ENCODE measurements around the gene CTBP2. TPM values are rescaled to one million over a fixed set of nuclear protein-coding genes. Genes with fewer than 3 reads are reported as not detected.

The CTBP2 gene
- total and polyA plus RNA-seq, 10 of the 15 experiments (the other 5 are each of a cell fraction or from before 2014, with no cell fraction given), result 0.02 to 0.72 (median 0.06) TPM; not detected in 2

DNA sequence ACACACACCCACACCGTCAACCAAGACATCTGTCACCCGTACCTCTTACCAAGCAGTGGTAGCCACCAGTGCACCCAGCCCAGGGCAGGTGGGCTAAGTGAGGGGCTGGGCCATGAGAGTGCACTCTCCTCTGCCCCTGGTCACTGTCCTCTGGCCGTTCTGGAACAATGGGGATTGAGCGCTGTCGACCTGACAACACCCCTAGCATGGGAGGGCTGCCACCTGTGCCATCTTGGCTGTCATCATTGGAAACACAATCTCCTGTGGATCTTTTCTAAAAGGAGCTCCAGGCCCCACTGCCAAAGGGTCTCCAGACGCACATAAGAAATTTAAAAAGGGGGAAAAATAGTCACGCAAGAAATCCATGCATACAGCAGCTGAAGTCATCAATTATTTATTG lies 80.1 kb downstream of the CTBP2 start:
- CTCF ChIA-PET, result interaction anchor here (0.8 kb wide), 1 partner anchor 263 kb away, joined by 3 read pairs; no protein-coding TSS in a partner anchor
- in situ Hi-C loops (cut with MboI) (no loop called here), intact Hi-C loops (cut with micrococcal nuclease; ENCODE audit: unreplicated experiment) (no loop called here)
- Histone ChIP-seq H4K20me1 (ENCODE audit: control insufficient read depth, insufficient read depth) (no peaks in the 10 kb centered on the region), H3K27me3 (replicated peaks in 1 of 2; ENCODE audit: control insufficient read depth in 2 of 2, insufficient read depth in 2 of 2, low read length in 1 of 2) (peaks cover 2 to 4% of the 10 kb centered on the region in 2 experiments; a peak in 2 of 4 replicates), H3K27ac (ENCODE audit: control insufficient read depth, insufficient read depth) (no peak overlapping the region), H2AFZ (ENCODE audit: control insufficient read depth, low read depth, low read length) (no peak overlapping the region), H3K4me2 (ENCODE audit: control insufficient read depth, insufficient read depth) (no peak overlapping the region), H3K36me3 (ENCODE audit: control insufficient read depth in 2 of 2, insufficient read depth in 2 of 2, low read length in 1 of 2) (no peaks in the 10 kb centered on the region), H3K9ac (ENCODE audit: control insufficient read depth, insufficient read depth, low read length) (no peak overlapping the region), H3K4me1 (ENCODE audit: control insufficient read depth, insufficient read depth, low read length) (no peaks in the 10 kb centered on the region), H3K9me3 (replicated peaks; ENCODE audit: control insufficient read depth, insufficient read depth, low read length) (no peaks in the 10 kb centered on the region; the same call in 2 of the 3 replicates), H3K79me2 (ENCODE audit: control insufficient read depth, insufficient read depth, low read length) (no peaks in the 10 kb centered on the region), H3K4me3 (no peak overlapping the region)
- RAD21 ChIA-PET (ENCODE audit: unreplicated experiment), result no interaction called here
- FAIRE-seq (no peak), ATAC-seq (no peak), DNase-seq (ENCODE audit: low read depth, low spot score) (no peak)
- BruUV-seq (replicated peaks), result no TSS peak
- POLR2A ChIA-PET, result no interaction called here
- TF ChIP-seq NFYB (IDR thresholded peaks at IDR 0.05; ENCODE audit: insufficient read depth, low read depth, low read length) (no peak), ZNF384 (IDR thresholded peaks at IDR 0.05; ENCODE audit: borderline replicate concordance, low read depth, low read length) (no peak), CBX5 (IDR thresholded peaks at IDR 0.05; ENCODE audit: low read depth) (no peak), FOS (IDR thresholded peaks at IDR 0.05; ENCODE audit: borderline replicate concordance, extremely low read depth, insufficient read length) (no peak), NR2C2 (IDR thresholded peaks at IDR 0.05; ENCODE audit: borderline replicate concordance, control insufficient read depth, insufficient read length, low read depth) (no peak), CEBPZ (IDR thresholded peaks at IDR 0.05; ENCODE audit: low read depth, low read length) (no peak), RELB (IDR thresholded peaks at IDR 0.05; ENCODE audit: low read depth) (no peak), IRF3 (IDR thresholded peaks at IDR 0.05) (no peak), ZNF622 (IDR thresholded peaks at IDR 0.05) (no peak), PML (IDR thresholded peaks at IDR 0.05; ENCODE audit: low read length) (no peak), TARDBP (IDR thresholded peaks at IDR 0.05; ENCODE audit: borderline replicate concordance) (no peak), TCF3 (IDR thresholded peaks at IDR 0.05; ENCODE audit: borderline replicate concordance, insufficient read depth, low read depth, low read length) (no peak), RAD51 (IDR thresholded peaks at IDR 0.05) (no peak)
- TF ChIP-seq, protein P1, sequence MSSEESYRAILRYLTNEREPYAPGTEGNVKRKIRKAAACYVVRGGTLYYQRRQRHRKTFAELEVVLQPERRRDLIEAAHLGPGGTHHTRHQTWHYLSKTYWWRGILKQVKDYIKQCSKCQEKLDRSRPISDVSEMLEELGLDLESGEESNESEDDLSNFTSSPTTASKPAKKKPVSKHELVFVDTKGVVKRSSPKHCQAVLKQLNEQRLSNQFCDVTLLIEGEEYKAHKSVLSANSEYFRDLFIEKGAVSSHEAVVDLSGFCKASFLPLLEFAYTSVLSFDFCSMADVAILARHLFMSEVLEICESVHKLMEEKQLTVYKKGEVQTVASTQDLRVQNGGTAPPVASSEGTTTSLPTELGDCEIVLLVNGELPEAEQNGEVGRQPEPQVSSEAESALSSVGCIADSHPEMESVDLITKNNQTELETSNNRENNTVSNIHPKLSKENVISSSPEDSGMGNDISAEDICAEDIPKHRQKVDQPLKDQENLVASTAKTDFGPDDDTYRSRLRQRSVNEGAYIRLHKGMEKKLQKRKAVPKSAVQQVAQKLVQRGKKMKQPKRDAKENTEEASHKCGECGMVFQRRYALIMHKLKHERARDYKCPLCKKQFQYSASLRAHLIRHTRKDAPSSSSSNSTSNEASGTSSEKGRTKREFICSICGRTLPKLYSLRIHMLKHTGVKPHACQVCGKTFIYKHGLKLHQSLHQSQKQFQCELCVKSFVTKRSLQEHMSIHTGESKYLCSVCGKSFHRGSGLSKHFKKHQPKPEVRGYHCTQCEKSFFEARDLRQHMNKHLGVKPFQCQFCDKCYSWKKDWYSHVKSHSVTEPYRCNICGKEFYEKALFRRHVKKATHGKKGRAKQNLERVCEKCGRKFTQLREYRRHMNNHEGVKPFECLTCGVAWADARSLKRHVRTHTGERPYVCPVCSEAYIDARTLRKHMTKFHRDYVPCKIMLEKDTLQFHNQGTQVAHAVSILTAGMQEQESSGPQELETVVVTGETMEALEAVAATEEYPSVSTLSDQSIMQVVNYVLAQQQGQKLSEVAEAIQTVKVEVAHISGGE (CRISPR knock-in tag; IDR thresholded peaks at IDR 0.05), result no peak
- SMC1A ChIA-PET (ENCODE audit: uncharacterized antibody, unreplicated experiment), result no interaction called here
- 40% methylated on average over 7 of the region's 7 CpGs for WGBS (ENCODE audit: insufficient coverage, insufficient replicate concordance, low lambda C conversion rate, missing lambda C conversion rate)

All from GM12878 (cell line).